SKM-1 (cell line): ENCODE data around the gene TRAK1.

Experiments
- DNase-seq: peaks from one replicate; lab custom pipeline; 2025; ENCODE audit not compliant: unreplicated experiment; lab: John Stamatoyannopoulos, UW

TRAK1 gene

DNA sequence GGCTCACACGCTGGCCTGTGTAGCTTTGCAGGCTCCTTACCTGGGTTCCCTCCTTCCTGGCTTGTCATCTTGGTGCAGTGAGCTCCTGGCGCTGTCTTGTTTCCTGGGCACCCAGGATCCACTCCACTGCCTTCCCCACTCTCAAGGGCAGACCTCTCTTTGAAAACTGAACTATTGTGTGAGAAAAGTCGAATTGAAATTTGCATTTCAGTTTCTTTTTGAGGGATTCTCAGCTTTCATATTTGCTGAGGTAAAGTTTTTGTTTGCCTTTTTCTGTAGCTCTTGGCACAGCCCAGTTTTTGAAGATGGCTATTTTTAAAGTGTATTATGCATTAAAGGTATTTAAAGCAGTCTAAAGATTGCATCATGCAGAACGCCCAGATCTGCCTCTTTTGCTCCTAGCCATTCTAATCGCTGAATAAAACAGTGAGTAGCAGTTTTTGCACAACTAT is 104.7 kb downstream of the TRAK1 start:
- no peak for DNase-seq

DNA sequence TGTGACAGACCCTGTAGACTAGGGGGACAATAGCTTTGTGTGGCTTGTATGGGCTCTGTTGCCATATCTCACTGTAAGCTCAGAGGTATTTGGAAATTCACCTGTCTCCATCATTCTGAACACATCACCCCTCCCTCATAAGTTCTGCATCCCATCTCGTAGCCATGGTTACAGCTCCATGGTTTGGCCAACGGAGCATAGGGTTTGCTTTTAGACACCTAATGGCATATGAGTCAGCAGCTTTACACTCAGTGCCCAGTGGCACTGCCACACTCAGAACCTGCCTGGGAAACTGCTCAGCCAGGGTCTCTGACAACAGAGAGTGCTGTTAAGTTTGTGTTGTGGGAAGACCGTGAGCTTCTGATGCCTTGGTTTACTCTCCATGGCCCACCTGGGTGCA is 107.6 kb downstream of the TRAK1 start:
- DNase-seq = no peak

DNA sequence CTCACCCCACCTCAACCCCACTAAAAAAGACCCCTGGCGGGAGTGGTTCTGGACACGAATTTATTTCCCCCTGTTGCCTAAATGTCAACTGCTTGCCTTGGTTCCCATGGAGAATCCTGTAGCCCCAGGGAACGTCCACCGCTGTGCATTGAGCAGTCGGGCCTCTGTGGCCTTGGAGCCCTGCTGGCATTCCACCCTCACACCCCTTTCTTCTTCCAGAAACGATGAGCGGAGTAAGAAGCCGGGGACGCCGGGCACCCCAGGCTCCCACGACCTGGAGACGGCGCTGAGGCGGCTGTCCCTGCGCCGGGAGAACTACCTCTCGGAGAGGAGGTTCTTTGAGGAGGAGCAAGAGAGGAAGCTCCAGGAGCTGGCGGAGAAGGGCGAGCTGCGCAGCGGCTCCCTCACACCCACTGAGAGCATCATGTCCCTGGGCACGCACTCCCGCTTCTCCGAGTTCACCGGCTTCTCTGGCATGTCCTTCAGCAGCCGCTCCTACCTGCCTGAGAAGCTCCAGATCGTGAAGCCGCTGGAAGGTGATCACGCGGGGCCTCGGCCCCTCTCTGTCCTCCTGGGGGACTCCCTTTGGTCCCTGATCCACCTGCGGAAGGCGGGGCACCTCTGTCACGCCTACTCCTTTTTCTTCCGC is 111.2 kb downstream of the TRAK1 start:
- no peak for DNase-seq

DNA sequence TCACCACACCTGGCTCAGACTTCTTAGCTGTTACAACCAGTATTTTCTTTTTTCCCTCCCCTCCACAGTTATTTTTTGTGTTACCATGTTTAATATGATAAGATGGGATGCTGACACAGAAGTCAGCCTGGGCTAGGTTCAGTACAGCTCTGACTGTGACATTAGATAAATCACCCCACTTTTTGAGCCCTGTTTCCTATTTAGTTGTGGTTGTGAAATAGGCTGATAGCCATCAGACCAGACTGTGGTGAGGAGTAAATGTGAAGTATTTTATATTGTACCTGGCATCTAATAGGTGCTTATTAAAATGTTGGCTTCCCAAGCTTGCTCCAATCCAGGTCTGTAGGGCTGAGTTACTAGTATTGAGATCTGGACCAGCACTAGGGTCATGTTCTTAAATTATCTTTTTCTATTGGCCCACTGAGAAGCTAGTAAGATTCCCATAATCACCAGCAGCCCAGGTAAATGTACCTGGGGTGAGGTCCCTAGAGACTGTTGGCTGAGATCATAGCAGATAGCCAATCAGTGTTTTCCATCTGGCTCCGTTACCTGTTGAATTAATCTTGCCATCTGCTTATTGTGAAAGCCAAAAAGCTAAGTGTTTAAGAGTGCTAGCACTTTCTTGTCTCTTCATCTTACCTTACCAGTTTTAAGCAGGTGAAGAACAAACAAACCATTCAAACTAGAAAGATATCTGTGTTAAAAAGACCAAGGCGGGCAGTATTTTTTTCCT is 113.9 kb downstream of the TRAK1 start:
- no peak for DNase-seq

DNA sequence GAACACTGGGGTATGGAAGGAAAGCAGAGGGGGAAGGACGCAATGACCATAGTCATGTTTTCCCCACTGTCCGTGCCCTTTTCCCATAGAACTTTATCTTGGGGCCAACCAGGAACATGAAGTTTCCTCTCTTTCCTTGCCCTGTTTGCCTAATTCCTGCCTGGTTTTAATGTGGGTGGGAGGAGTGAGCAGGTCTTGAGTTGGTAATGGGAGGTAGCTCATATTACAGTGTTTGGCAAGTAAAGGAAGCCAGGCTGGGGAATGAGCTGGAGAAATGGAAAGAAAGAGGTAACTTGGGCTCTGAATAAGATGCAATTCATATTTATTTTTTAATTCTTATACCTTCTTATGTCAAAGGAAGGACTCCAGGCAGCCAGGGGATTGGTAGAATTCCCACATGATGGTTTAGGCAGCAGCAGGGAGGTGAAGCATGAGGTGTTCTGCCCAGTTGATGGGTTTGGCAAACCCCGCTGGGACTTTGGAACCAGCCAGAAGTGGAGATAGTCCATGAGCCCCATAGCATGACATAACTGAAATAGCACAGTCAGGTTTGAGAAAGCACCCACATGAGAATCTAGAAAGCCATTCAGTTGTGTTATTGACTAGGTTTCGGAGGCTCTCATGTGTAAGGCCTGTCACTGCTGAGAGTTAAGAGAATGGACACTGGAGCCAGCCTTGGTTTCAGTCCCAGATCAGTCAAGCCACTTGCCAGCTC is 114.8 kb downstream of the TRAK1 start:
- no peak for DNase-seq

DNA sequence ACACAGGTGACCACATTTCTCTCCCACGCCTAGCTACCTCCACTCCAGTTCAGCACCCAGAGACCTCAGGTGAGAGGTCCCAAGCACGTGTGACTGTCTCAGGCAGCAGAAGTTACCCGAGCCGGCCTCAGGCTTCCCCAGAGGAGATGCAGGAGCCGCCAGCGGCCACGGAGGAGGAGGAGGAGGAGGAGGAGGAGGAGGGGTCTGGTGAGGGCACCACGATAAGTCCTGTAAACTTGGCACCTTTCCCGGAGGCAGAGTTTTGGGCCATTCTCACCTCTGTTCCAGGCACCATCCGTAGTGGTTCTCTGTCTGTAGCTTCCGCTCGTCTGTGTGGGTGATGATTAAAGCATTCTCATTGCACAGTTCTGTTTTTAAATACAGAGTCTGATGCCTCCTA is 118.8 kb downstream of the TRAK1 start:
- DNase-seq = no peak

DNA sequence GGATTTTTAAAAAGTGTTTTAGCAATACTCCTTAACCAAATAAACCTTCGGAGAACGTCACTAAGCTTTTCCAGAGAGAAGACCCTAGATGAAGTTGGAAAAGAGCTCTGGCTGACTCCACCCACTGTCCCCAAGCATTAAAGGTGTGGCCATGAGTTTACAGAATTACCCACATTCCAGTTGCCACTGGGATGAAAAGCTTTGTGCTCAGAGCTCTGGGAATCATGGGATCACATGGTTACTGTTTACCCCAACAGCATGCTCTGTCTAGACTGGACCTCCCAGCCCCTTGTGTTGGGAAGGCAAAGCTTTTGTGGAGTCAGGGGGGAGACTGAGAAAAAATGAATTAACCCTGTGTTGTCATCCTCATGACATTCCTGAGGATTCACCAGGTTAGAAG is 119.6 kb downstream of the TRAK1 start:
- no peak for DNase-seq

DNA sequence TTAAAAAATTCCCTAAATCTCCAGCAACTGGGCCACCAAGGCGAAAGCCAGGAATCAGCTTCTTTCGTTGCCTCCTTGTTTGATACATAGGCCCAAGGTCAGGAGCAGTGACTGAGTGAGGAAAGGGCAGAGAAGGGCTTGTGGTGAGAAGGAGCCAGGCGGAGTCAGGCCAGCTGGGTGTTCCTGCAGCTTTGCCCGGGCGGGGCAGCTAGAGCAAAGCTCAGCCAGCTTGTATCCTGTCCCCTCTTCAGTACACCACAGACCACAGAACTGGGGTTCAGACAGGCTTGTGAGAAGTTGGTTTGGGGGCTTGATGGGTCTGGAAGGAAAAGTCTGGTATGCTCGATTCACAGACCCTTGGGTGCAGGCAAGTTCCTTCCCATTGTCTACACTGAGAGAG is 122.3 kb downstream of the TRAK1 start:
- no peak for DNase-seq

DNA sequence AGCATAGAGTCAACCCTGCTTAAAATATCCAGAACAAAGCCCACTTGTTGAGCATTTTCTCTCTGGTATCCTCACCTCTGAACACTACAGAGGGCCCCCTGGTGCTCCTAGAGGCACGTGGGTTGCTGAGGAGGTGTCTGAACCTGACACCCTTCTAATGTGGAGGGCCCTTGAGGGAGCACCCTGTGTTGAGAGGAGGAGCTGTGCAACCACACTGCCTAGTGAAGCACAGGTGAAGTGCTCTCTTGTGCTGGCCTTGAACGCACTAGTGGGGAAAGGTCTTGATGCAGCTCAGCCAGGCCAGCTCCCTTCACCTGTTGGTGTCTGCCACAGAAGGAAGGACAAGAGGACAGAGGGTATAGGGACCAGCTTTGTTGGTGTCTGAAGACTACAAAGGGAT is 122.9 kb downstream of the TRAK1 start:
- DNase-seq = no peak

DNA sequence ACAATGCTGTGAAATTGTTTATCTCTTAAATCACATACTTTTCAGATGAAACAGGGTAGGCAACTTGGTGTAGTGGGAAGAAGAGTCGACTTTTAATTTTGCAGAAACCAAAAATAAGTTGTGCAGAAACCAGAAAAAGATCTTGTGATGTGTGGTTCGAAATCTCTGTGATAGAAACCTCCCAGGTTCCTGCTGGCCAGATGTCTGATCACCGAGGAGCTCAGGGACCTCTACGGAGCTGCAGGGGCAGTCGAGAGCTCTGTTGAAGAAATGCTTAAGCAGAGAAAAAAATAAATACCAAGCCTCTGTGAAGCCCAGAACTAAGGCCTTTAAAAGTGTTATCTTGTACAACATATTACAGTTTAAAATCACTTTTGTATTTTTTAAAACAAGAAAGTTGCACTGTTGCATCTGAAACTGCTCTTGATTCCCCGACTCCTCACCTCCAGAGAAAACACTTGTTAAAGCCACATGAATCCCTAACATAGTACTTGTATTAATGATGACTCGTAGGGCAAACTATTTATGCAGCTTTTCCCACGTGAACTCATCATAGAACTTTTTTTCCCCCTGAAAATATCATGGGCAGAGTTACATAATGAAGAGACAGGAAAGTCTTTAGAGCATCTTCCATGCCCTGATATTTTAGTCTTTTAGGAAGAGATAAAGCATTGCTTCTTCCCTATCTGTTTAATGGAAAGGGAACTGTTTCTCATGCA is 123.6 kb downstream of the TRAK1 start:
- no peak for DNase-seq

DNA sequence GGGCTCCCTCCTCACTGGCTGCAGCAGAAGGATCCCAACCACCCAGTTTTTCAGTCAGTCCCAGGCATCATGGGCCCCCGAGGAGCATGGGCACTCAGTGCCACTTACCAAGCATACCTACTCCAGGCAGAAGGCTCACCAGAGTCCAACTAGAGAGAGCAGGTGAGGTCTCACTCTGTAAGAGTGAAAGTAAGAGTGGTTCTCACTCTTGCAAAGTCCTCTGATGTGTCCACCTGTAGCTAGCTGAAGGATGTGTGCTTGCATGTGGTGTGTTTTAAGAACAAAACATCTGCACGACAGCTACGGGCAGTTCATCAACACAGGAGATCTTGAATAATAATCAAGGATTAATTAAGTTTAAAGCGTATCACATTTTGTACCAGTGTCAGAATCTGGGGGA is 125.1 kb downstream of the TRAK1 start:
- no peak for DNase-seq

DNA sequence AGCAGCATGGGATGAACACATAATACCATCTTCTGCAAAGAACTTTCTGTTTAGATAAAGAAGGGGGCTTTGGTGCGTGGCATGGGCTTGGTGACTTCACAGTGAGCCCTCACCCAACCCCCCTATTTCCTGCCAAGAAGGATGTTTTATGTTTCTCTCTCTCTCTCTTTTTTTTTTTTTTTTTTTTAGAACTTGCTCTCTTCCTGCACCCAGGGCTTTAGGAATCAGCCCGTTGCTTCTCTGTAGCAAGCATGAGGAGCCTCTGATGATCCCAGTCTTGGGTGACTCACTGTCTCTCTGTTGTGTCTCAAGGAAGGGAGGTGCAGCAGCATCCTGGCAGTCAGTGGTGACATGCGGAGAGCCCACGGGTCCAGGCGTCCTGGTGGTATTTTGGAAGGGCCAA is 125.8 kb downstream of the TRAK1 start:
- DNase-seq = no peak

DNA sequence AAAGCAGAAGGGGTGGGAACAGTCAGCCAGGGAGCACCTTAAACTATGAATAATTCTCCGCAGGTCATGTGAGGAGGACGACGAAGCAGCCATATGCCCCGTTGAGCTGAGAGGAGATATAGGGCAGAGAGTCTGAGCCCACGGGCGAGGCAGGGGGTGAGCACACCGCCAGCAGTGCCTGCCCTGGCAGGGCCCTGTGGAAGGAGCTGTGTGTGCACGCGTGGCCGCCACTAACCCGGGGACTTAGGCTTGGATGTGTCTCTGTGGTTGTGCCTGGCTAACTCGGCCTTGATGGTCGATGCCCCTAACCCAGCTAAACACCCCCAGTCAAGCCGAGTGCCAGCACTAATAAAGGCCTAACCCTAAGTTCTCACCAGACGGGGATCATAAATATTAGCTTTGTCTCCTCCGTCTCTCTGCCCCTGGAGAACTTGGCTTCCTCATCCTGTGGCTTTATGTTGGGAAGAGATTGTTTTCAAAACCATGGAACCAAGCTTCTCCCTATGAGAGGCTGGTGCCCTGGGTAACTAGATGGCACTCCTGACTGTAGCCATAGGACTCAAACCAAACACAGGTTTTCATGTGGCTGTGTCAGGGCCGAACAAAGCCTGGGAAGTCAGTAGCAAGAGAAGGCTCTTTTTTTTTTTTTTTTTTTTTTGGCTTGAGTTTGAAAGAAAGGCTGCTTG is 129.4 kb downstream of the TRAK1 start:
- DNase-seq = no peak

DNA sequence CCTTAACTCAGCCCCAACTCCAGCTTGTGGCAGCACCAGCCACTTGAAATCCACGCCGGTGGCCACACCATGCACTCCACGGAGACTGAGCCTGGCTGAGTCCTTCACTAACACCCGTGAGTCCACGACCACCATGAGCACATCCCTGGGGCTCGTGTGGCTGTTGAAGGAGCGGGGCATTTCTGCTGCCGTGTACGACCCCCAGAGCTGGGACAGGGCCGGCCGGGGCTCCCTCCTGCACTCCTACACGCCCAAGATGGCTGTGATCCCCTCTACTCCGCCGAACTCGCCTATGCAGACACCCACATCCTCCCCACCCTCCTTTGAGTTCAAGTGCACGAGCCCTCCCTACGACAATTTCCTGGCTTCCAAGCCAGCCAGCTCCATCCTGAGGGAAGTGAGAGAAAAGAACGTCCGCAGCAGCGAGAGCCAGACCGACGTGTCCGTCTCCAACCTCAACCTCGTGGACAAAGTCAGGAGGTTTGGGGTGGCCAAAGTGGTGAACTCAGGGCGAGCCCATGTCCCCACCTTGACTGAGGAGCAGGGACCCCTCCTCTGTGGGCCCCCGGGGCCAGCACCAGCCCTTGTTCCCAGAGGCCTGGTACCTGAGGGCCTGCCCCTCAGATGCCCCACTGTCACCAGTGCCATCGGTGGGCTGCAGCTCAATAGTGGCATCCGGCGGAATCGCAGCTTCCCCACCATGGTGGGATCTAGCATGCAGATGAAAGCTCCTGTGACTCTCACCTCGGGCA is 132.0 kb downstream of the TRAK1 start:
- no peak for DNase-seq

DNA sequence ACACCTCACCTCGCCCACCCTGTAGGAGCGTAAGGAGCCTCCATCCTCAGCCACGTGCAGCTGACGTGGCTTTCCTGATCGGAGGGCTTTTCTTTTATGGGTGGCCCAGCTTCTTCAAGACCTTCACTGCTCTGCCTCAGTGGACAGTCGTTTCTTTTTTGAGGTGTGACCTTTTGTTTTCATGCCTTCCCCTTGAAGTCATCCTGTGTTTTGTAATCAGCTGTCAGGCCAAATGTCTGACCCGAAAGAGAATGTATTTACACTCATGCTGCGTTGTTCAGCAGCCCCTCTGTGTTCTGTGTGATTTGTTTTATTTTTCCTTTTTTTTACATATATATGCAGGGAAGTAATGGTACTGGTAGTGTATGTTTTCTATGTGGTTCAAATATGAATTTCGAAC is 133.0 kb downstream of the TRAK1 start:
- no peak for DNase-seq

DNA sequence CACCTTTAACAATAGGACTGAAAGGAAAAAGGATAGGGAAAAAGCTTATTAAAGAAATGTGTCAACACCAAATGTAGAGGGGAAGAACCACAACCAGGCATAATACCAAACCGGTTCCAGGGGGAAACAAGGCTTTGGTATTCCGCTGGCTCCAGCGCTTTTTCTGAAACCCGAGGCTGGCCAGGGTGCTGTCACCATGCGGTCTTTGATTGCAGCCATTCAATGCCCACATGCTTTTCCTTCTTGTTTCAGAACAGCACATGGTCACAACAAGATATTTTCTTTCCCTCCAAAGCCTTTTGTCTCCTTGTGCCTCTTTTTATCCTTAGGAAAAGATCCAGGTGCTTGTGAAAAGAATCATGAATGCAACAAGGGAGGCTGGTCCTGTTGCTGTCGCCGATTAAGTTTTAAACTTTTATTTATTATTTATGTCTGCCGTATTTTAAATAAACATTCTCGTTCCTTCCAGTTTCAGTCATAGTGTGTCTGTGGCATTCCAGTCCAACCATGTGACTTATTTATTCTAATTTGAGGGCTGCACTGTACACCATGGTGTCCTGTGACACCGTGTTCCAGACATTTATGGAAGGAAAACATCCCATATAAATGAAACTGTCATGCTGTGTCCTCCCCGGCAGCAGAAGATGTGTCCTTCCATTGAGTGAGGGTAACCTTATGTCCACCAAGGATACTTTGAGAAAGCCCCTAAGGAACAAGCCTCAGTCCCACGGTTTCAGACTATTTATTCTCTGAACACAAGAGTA is 133.7 kb downstream of the TRAK1 start:
- no peak for DNase-seq

DNA sequence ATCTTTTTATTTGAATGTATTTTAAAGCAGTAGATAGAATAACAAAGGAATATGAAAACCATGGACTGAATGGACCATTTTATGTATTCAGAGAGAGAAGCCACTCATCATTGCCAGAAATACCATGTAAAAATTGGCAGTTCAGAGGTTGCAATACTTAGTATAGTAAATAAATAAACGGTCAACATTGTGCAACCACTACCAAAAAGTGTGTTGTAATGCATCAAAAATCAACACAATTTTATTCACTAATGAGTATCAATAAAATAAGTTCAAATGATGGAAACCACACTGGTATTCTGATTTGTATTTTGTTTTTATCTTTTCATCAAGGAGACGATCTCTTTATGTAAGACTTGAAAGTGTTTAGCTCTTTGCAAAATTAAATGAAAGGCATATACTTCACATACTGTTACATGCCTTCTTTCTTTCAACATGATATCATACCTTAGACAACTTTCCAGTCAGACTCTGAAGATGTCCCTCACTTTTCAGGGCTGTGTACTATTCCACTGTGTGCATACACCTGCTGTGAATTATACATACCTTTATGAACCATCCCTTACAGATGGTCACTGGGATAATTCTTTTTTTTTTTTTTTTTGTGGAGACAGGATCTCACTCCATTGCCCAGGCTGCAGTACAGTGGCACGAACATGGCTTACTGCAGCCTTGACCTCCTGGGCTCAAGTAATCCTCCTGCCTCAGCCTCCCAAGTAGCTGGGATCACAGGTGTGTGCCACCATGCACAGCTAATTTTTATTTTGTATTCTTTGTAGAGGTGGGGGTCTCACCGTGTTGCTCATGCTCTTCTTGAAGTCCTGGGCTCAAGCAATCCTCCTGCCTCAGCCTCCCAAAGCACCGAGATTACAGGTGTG is 134.6 kb downstream of the TRAK1 start:
- DNase-seq = no peak
